ENCODE measurements around the gene ARHGAP42. TPM values are rescaled to one million over a fixed set of nuclear protein-coding genes. Genes with fewer than 3 reads are reported as not detected.

ARHGAP42 gene
- polyA plus RNA-seq, 1 donor (not counting 4 experiments of a cell fraction or from before 2014, with no cell fraction given), result 5.5 TPM

GRCh38 chr11:100980156-100980555, 293.1 kb downstream of the ARHGAP42 start:
- FAIRE-seq, result no peak
- dilution Hi-C loops (cut with MboI; ENCODE audit: extremely low pct_ligation_motif_present, low sequenced_read_pairs), result no loop called here
- H3K9me3 ChIP-seq (ENCODE audit: control insufficient read depth, low read depth, low read length), result no peaks in the 10 kb centered on the region
- H3K79me2 ChIP-seq (ENCODE audit: control insufficient read depth, insufficient read depth, low read length), result no peaks in the 10 kb centered on the region
- no peaks in the 10 kb centered on the region for H3K27me3 ChIP-seq (ENCODE audit: control insufficient read depth, extremely low read depth, insufficient read depth, low read length)
- H2AFZ ChIP-seq (ENCODE audit: control insufficient read depth, low read length), result no peak overlapping the region
- H3K9me1 ChIP-seq (ENCODE audit: control insufficient read depth, extremely low read depth, insufficient read depth, low read length), result no peaks in the 10 kb centered on the region
- no peak for TF ChIP-seq EZH2 (IDR thresholded peaks at IDR 0.05; ENCODE audit: low read length)
- TF ChIP-seq, protein P1, sequence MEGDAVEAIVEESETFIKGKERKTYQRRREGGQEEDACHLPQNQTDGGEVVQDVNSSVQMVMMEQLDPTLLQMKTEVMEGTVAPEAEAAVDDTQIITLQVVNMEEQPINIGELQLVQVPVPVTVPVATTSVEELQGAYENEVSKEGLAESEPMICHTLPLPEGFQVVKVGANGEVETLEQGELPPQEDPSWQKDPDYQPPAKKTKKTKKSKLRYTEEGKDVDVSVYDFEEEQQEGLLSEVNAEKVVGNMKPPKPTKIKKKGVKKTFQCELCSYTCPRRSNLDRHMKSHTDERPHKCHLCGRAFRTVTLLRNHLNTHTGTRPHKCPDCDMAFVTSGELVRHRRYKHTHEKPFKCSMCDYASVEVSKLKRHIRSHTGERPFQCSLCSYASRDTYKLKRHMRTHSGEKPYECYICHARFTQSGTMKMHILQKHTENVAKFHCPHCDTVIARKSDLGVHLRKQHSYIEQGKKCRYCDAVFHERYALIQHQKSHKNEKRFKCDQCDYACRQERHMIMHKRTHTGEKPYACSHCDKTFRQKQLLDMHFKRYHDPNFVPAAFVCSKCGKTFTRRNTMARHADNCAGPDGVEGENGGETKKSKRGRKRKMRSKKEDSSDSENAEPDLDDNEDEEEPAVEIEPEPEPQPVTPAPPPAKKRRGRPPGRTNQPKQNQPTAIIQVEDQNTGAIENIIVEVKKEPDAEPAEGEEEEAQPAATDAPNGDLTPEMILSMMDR (optimal IDR thresholded peaks at IDR 0.05 in 1 of 3, IDR thresholded peaks at IDR 0.05 in 1 of 3, conservative IDR thresholded peaks at IDR 0.05 in 1 of 3; ENCODE audit: extremely low read depth in 1 of 3, insufficient read depth in 2 of 3, low read length in 3 of 3), result peak in 1 of 3 experiments; percentile 22
- H4K20me1 ChIP-seq (ENCODE audit: control insufficient read depth, extremely low read depth, insufficient read depth, low read length), result no peaks in the 10 kb centered on the region
- DNase-seq (ENCODE audit: low read depth, low spot score), result no peak
- no peaks in the 10 kb centered on the region for H3K4me1 ChIP-seq (ENCODE audit: control insufficient read depth, extremely low read depth, insufficient read depth, low read length)
- H3K9ac ChIP-seq (ENCODE audit: control insufficient read depth, extremely low read depth, insufficient read depth, low read length), result no peak overlapping the region
- no peak overlapping the region for H3K4me3 ChIP-seq (ENCODE audit: control insufficient read depth in 2 of 3, extremely low read depth in 1 of 3, insufficient read depth in 2 of 3, low read depth in 1 of 3, low read length in 3 of 3)
- no peak overlapping the region for H3K4me2 ChIP-seq (ENCODE audit: control insufficient read depth, extremely low read depth, insufficient read depth, low read depth, low read length)
- no peaks in the 10 kb centered on the region for H3K36me3 ChIP-seq (ENCODE audit: control insufficient read depth in 2 of 2, extremely low read depth in 1 of 2, insufficient read depth in 2 of 2, low read length in 2 of 2)
- H3K27ac ChIP-seq (ENCODE audit: control insufficient read depth, insufficient read depth, low read length), result no peak overlapping the region

DNA sequence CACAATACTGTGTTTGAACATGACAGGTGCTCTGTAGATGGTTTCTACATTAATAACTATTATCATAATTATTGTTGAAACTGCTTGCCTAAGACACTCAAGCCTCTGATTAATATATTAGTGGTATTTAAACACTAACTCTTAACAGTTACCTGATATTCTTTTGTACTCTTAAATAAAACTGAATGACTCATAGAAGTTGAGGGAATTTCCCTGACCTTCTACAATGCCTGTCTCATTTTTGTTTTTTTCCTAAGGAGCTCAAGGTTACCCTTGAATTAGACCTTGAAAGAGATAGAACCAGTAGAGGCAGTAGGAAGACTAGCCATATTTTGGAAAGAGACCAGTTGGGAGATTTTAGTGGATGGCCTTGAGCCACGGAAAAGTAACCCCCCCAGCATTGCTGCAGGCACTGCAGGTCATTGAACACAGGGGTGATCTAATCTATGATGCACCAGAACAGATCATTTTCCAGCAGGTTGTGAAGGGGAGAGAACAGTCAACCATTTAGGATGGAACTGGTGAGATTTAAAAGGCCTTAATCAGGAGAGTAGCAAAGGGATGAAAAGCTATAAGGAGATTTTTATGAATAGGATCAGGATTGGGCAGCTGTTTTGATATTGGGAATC, 294.2 kb downstream of the ARHGAP42 start:
- H4K20me1 ChIP-seq (ENCODE audit: control insufficient read depth, extremely low read depth, insufficient read depth, low read length), result no peaks in the 10 kb centered on the region
- dilution Hi-C loops (cut with MboI; ENCODE audit: extremely low pct_ligation_motif_present, low sequenced_read_pairs), result no loop called here
- H3K27me3 ChIP-seq (ENCODE audit: control insufficient read depth, extremely low read depth, insufficient read depth, low read length), result no peaks in the 10 kb centered on the region
- H2AFZ ChIP-seq (ENCODE audit: control insufficient read depth, low read length), result no peak overlapping the region
- no peak overlapping the region for H3K27ac ChIP-seq (ENCODE audit: control insufficient read depth, insufficient read depth, low read length)
- H3K36me3 ChIP-seq (ENCODE audit: control insufficient read depth in 2 of 2, extremely low read depth in 1 of 2, insufficient read depth in 2 of 2, low read length in 2 of 2), result no peaks in the 10 kb centered on the region
- TF ChIP-seq, protein P1 (optimal IDR thresholded peaks at IDR 0.05 in 1 of 3, IDR thresholded peaks at IDR 0.05 in 1 of 3, conservative IDR thresholded peaks at IDR 0.05 in 1 of 3; ENCODE audit: extremely low read depth in 1 of 3, insufficient read depth in 2 of 3, low read length in 3 of 3), result no peak
- TF ChIP-seq EZH2 (IDR thresholded peaks at IDR 0.05; ENCODE audit: low read length), result no peak
- H3K4me3 ChIP-seq (ENCODE audit: control insufficient read depth in 2 of 3, extremely low read depth in 1 of 3, insufficient read depth in 2 of 3, low read depth in 1 of 3, low read length in 3 of 3), result no peak overlapping the region
- no peaks in the 10 kb centered on the region for H3K9me1 ChIP-seq (ENCODE audit: control insufficient read depth, extremely low read depth, insufficient read depth, low read length)
- H3K9me3 ChIP-seq (ENCODE audit: control insufficient read depth, low read depth, low read length), result no peaks in the 10 kb centered on the region
- H3K79me2 ChIP-seq (ENCODE audit: control insufficient read depth, insufficient read depth, low read length), result no peaks in the 10 kb centered on the region
- no peak overlapping the region for H3K4me2 ChIP-seq (ENCODE audit: control insufficient read depth, extremely low read depth, insufficient read depth, low read depth, low read length)
- no peak for DNase-seq (ENCODE audit: low read depth, low spot score)
- no peak for FAIRE-seq
- H3K9ac ChIP-seq (ENCODE audit: control insufficient read depth, extremely low read depth, insufficient read depth, low read length), result no peak overlapping the region
- no peaks in the 10 kb centered on the region for H3K4me1 ChIP-seq (ENCODE audit: control insufficient read depth, extremely low read depth, insufficient read depth, low read length)
